Measurements from ENCODE around the gene EPB42.
"Not testable (repeated sequence)": the region's sequence is repeated elsewhere in the genome, so short reads cannot be mapped to it uniquely, and the experiment has no call there.

EPB42 gene

GRCh38 chr15:43213466-43213865, 7.4 kb downstream of the EPB42 start:
- FAIRE-seq (no peak), DNase-seq (ENCODE audit: insufficient read length, low spot score) (no peak)

GRCh38 chr15:43212951-43213350, 7.9 kb downstream of the EPB42 start:
- DNase-seq (ENCODE audit: insufficient read length, low spot score) (no peak), FAIRE-seq (no peak)

- FAIRE-seq (no peak), DNase-seq (ENCODE audit: insufficient read length, low spot score) (no peak)
Observed at GRCh38 chr15:43212299-43212698, 8.5 kb downstream of the EPB42 start.

GRCh38 chr15:43211224-43211735, 9.5 kb downstream of the EPB42 start:
- FAIRE-seq (no peak), DNase-seq (ENCODE audit: insufficient read length, low spot score) (no peak)

GRCh38 chr15:43210807-43211206, 10.0 kb downstream of the EPB42 start:
- FAIRE-seq, result no peak

GRCh38 chr15:43210172-43210745, 10.6 kb downstream of the EPB42 start:
- no peak for DNase-seq (ENCODE audit: insufficient read length, low spot score)
- no peak for FAIRE-seq

More at GRCh38 chr15:43210807-43211206, 10.0 kb downstream of the EPB42 start:
- no peak for DNase-seq (ENCODE audit: insufficient read length, low spot score)

GRCh38 chr15:43209059-43209824, 11.6 kb downstream of the EPB42 start:
- no peak for DNase-seq (ENCODE audit: insufficient read length, low spot score)
- FAIRE-seq, result no peak

- FAIRE-seq, result no peak
- no peak for DNase-seq (ENCODE audit: insufficient read length, low spot score)
Observed at GRCh38 chr15:43208052-43209002, 12.5 kb downstream of the EPB42 start.

- FAIRE-seq, result no peak
- no peak for DNase-seq (ENCODE audit: insufficient read length, low spot score)
Observed at GRCh38 chr15:43207024-43207423, 13.8 kb downstream of the EPB42 start.

GRCh38 chr15:43206054-43206453, 14.8 kb downstream of the EPB42 start:
- DNase-seq (ENCODE audit: insufficient read length, low spot score), result no peak
- FAIRE-seq, result no peak

- FAIRE-seq (peak; percentile 78), DNase-seq (ENCODE audit: insufficient read length, low spot score) (peak; percentile 39)
Observed at GRCh38 chr15:43204016-43204901, 16.6 kb downstream of the EPB42 start.

GRCh38 chr15:43199945-43200488, 20.8 kb downstream of the EPB42 start:
- DNase-seq (ENCODE audit: insufficient read length, low spot score) (no peak), FAIRE-seq (no peak)

GRCh38 chr15:43198992-43199391, 21.8 kb downstream of the EPB42 start:
- no peak for DNase-seq (ENCODE audit: insufficient read length, low spot score)
- FAIRE-seq, result no peak

- not testable (repeated sequence) for DNase-seq (ENCODE audit: insufficient read length, low spot score); FAIRE-seq
Observed at GRCh38 chr15:43198556-43198955, 22.3 kb downstream of the EPB42 start.

GRCh38 chr15:43197773-43198172, 23.0 kb downstream of the EPB42 start:
- FAIRE-seq; DNase-seq (ENCODE audit: insufficient read length, low spot score): not testable (repeated sequence)

GRCh38 chr15:43196760-43197548, 23.9 kb downstream of the EPB42 start:
- FAIRE-seq, result no peak
- no peak for DNase-seq (ENCODE audit: insufficient read length, low spot score)

- peak; percentile 39 for FAIRE-seq
- no peak for DNase-seq (ENCODE audit: insufficient read length, low spot score)
Observed at GRCh38 chr15:43194795-43195194, 26.0 kb downstream of the EPB42 start.

GRCh38 chr15:43193710-43194109, 27.1 kb downstream of the EPB42 start:
- FAIRE-seq (no peak), DNase-seq (ENCODE audit: insufficient read length, low spot score) (no peak)

GRCh38 chr15:43190178-43190577, 30.6 kb downstream of the EPB42 start:
- no peak for FAIRE-seq
- DNase-seq (ENCODE audit: insufficient read length, low spot score), result no peak
